GF-D8 (cell line): ENCODE results near the gene LAMA5.

Experiments
- DNase-seq: peaks from one replicate; lab custom pipeline; 2025; lab: John Stamatoyannopoulos, UW

LAMA5 gene

DNA sequence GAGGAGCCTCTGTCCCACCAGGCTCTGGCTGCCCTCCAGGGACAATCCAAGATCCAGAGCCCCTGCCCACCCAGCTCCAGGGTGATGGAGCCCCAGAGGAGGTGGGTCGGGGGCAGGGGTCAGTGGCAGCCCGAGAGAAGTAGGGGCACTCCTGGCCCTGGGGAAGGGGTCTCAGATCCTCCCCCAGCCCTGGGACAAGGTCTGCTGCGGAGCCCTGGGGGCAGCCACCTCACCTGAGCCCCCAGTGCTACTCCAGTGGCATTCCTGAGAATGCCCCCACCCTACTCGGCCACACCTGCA is 2.7 kb upstream of the LAMA5 start:
- no peak for DNase-seq

DNA sequence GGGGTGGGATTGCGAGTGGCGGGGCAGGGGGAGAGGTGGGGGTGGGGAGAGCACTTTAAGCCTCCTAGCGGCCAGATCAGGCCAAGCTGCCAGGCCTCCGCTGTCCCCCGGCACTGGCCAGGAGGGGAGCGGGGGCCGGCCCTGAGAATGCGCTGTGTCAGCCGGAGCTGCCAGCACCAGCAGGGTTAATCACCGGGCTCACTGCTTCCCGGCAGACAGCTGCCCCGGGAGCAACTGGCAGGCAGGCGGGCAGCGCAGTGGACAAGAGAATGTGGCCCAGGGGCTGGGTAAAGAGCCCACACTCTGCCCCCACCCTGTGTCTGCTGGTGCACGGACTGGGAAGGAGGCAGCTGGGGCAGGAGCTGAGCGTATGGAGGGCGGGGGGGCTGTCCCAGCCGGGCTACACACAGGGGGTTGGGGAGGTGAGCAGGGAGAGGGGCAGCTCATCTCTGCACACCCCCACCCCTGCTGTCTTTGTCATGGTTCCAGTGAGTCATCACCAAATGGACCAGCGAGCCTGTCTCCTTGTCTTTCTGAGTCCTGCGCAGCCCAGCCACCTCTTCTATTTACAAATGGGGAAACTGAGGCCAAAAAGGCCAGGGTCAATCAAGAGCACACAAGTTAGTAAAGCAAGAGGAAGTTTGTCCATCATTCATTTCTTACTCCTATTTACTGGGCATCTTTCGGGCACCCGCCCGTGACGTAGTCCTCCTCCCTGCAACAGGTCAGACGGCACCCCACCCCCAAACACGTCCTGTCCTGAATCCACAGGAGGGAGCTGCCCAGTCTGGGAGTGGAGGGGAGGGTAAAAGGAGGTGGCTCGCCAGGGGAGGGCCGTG is 2.1 kb upstream of the LAMA5 start:
- no peak for DNase-seq

DNA sequence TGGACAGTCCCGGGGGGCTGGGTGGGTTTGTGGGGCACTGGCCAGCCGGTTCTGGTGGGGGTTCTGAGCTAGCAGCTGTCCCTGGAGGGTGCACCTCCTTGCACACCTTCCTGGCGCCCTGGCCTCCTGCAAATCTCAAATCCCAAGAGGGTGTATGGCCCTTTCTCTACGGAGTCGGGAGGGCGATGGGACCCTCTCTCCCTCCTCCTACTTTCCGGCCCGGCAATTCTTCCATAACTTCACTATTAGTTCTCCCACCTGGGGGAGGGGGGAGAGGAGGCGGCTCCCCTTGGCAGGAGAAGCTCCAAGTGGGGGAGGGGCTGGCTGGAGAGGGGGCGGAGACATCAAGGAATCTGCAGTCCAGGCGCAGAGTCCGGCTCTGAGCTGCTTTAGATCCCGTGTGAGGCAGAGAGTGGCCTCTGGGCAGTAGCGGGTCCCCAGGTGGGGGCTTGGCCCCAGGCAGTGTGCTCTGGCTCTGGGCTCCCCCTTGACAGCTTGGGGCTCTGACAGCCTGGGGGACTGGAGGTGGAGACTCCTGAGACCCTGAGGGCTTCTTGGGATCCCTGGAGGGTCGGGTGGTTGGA is 1.4 kb upstream of the LAMA5 start:
- DNase-seq = no peak

DNA sequence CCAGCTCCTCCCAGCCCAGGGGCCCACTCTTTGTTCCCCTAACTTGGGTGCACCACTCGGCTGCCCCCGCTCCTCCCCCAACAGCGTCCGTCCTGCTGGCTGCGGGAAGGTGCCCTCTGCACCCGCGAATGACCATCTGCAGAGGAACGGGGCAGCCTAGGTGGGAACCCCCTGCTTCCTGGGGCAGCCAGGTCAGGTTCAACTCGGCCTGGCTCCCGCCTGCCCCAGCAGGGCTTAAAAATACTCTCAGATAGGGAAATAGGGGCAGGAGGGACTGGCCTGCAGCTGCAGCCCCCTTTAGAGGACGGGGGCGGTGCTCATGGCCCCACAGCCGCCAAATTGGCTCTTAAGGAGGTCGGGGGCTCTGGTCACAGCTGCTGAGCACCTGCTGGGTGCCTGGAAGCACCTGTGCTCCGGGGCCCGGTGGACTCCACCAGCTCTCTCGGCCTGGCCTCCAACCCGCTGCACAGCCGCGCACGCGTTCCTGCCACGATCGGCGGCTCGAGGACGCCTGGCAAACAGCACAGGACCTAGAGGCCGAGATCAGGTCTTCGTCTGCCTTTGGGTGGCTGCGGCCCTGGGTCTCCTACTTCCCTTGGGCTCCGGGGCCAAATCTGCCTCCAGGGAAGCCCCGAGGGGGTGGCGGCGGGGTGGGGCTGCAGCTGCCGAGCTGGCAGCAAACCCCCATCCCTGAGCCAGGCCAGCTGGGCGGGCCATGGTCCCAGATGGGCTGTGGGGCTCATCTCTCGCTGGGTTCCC is 700 bp upstream of the LAMA5 start:
- DNase-seq = no peak

DNA sequence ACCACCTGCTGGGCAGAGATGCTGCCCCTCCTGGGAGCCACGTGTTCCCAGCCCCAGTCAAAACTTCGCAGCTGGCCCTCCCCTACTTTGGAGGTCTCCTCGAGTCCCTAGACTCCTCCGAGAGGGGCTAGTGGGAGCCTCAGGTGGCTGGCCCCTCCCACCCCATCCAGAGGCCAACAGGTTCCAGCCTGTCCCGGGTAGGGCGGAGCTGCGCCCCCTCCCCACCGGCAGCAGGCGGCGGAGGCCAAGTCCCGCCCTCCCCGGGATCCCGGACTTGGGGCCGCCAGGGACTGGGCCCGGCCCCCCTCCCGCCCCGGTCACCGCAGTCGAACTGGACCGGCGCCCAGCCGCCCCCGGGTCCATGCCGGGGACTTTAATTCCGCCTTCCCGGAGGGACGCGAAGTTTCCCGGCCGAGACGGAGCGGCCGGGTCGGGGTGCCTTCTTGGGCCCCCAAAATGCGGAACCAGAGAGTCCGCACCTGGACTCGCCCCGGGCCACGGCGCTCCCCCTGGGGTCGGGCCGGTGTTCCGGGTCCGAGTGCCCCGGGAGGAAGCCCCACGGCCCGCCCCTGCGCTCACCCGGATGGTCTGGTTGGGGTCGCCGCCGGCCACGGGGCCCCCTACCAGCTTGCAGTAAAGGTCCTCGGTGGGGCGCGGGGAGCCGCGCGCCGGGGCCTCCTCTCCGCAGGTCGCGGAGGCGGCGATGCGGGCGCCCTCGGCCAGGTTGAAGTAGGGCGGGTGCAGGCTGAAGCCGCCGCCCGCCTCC is 559 bp downstream of the LAMA5 start:
- no peak for DNase-seq

DNA sequence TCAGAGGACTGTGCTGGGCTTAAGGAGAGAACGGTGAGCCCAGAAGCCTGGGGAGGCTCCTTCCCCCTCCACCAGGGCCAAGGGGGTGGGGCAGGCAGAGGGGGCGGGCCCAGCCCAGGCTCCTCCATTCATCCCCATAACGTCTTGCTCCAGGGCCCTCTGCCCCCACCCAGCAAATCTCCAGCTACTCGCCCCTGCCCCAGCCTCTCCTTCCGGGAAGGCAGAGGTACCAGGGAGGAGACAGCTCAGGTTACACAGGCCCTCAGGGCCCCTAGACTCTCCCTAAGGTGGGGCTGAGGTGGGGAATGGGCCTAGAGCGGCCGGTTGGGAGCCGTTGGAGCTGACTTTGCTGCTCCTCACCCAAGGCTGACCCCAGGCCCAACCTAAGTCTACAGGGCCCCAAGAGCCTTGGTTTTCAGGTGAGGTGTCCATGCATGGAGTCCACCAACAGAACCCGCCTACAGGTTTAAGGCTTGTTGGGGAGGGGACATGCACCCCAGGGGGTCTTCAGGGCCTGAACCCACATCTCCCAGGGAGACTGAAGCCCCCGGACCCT is 1.2 kb downstream of the LAMA5 start:
- no peak for DNase-seq

DNA sequence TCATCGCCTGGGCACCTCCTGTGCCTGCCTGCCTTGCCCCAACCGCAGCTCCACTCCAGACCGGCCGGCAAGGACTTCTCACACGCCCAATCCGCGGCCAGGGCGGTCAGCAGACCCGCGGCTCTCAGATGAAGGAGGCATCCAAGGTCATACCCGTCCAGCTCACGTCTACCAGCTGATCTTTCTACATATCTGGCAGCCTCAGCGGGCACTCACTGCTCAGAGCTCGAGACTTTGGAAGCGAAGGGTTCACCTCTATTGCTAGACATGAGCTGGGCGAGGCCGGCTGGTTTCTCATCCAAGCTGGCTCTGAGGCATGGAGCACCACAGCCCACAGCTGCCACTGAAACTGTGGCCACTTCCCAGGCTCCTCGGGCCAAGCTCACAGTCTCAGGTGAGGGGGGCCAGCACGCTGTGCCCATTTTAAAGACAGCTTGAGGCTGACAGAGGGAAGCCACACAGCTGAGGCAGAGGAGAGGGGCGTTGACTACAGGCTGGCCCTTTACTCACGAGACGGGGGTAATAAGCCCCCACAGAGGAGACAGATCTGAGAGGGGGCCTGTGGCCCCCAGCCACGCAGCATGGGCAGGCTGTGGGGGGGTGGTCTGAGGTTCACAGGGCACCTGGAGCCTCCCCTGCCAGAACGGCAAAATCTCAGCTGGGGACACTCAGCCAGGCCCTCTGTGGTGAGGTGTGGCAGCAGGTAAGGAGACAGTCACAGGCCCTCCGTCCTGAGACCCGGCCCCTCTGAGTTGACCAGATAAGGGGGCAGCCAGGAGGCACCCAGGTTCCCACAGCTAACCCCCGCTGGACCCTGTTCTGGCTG is 2.0 kb downstream of the LAMA5 start:
- DNase-seq = no peak

DNA sequence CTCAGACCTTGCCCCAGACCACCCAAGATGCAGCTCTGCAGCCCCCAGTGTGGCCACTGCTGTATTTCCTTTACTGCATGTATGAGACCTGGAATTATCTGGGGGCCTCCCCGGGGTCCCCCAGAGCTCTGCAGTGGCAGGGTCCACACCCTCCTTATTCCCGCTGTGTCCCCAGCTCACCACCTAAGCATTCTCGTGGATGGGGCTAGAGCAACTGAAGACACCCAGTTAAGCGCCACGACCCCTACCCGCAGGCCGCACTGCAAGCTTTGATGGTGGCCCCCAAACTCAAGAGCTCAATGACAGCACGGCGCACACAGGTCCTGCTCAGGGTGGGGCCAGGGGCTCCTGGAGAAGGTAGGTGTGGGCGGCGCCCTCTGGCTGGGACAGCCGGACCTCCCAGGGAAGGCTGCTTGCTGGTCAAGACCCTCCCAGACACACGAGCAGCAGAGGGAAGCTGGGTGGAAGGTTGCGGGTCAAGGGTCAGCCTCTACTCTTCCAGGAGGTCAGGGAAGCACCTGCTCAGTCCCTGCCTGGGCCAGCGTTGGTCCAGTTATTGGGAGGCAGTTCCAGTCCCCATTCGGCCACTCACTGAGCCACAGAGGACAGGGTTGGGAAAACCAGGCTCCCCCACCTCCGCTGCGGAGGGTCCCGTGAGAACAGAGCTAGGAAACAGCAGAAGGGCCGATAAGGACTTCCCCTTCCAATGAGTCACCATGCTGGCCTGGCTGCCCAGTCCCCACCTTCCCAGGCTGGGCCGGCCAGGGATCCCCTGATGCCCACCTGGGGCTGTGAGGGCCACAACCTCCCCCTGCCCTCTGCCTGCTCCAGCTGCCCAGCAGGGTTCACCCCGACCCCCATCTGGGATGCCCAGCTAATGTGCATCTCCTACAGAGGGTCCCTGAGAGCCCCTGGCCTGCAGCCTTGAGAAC is 2.9 kb downstream of the LAMA5 start:
- no peak for DNase-seq

DNA sequence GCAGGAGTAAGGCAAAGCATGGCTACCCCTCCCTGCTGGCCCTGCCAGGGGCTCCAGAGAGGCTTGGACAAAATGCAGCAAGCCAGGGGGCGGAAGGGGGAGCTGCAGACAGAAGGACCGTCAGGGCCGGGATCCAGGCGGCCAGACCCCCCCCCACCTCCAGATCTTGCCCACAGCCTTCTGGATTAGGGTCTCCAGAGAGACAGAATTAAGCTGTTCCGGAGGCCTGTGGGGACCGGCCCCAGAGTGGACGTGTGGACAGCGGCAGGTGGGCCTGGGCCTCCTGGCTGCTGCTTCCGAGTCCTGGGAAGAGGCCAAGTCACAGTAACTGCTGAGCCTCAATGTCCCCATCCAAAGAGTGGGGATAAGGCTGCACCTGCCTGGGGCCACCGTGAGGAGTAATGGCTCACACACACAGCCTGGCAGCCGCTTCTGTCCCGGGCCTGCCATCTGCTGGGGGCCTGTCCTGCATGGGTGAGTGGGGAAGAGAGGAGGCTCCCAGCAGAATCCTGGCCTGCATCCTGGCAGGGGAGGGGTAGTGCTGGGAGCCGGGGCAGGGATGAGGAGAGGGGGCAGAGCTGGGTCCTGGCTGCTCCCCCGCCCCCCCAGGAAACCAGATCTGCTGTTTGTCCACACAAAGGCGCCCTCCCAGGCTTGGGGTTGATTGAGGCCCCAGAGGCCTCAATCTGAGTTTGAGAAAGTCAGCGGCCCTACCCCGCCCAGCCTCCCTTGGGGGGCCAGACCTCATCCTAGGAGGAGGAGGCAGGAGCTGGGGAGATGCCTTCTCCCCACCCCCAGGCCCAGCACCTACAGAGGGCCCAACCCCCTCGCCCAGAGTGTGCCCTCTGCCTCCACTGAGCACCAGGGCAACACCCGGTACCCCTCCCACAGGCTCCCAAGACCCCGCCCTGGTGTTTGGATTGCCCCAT is 3.9 kb downstream of the LAMA5 start:
- no peak for DNase-seq

DNA sequence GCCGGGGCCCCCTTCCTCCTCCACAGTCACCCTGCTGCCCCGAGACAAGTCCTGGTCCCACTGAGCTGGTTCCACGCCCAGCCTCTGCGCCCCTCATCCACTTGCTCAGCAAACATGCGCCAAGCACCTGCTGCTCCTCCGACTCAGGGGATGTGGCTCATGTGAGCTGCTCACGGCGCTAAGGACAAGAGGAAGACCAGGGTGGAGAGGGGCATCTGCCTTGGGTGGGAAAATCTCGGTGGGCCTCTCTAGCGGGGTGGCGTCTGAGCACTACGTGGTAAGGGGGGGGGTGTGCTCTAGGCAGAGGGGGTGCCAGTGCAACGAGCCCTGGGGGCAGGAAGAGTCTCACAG is 4.5 kb downstream of the LAMA5 start:
- no peak for DNase-seq

DNA sequence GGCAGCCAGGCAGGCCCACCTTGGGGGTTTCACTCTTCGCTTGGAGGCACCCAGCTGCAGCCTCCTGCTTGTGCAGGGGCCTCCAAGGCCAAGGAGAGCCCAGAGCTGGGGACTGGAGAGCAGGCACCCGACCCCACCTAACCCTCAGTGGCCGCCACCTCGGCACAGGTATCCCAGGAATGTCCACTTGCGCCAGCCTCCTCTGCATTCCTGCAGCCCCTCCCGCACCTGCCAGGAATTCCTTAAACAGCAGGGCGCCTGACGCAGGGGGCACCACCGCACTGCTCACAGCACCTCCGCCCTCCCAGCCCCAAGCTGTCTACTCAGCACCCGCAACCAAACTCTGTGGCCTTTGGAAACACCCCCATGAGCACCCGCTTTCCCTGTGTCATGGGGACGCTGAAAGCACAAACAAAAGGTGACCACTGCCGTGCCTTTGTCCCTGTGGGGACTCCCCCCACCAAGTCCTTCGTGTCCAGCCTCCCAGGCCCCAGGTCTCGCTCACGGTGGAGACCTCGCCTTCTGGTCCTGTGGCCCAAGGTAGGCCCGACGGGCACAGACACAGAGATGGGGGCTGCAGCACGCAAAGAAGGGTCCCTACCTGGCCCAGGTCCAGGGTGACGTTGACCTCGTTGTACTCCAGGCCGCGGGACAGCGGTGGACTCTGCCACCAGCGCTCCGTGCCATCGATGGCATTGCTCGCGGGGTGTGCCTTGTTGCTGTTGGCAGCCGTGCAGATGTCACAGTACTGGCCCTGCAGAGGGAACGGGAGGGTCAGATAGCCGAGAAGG is 5.1 kb downstream of the LAMA5 start:
- DNase-seq = no peak

DNA sequence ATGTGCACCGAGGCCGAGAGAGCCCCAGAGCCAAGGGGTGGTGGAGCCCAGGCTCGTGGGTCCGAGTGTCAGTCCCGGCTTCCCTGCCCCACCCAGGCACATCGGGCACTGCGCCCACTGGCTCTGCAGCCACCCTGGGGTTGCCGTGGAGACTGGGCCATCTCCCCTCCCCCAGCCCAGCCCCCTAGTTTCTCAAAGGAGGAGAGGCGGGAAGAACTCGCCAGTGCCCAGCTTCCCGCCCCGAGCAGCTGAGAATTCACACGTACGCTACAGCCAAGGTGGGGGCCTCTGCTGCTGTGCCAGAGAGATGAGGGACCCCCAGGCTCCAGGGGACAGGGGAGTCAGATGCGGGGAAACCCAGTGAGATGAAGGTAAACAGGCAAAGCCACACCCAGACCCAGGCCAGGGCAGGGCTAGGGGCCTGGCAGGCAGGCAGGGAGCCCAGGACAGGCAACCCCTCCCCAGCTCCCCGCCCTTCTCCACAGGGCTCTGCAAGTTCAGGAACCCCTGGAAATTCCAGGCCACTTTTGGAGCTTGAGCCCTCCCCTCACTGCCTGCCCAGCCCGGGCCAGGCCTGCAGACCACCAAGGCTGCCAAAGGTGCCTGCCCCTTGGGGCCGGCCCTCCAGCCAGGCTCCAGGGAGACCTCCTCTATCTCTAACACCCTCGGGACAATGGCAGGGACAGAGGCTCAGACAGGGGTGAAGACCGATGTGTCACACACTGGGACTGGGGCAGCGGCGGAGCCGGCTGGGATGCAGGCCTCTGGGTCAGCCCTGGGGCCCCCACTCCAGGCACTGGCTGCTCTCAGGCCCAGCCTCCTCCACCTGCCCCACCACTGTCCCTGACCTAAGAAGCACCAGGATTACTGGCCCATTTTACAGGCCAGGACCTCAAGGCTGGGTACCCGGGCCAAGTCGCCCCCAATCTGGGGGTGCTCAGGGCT is 6.0 kb downstream of the LAMA5 start:
- DNase-seq = no peak

DNA sequence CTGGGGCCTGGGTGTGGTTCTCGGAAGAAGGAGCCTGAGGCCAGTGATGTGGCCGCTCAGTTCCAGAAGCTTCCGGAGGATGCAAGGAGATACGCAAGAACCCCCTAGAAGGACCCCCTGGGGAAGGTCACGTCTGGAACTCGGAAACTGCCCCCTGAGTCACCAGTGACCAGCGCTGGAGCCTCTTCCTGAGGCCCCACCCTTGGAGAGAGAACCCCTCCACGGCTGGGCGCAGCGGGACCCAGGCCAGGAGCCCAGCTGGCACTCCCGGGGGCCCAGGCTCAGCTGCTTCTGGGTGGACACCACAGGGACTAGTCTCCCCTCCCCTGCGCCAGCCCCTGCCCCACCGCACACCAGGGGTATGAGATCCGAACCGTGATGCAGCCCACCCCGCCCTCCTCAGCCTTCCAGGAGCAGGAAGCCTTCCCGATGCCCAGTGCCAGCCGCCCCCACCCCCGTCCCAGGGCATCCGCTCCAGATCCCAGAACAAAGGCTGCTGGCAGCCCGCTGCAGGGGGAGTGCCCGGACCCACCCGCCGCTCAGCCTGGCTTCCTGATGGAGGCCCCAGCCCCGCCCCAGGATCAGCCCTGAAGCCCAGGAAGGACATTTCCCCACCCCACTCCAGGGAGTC is 7.5 kb downstream of the LAMA5 start:
- no peak for DNase-seq

DNA sequence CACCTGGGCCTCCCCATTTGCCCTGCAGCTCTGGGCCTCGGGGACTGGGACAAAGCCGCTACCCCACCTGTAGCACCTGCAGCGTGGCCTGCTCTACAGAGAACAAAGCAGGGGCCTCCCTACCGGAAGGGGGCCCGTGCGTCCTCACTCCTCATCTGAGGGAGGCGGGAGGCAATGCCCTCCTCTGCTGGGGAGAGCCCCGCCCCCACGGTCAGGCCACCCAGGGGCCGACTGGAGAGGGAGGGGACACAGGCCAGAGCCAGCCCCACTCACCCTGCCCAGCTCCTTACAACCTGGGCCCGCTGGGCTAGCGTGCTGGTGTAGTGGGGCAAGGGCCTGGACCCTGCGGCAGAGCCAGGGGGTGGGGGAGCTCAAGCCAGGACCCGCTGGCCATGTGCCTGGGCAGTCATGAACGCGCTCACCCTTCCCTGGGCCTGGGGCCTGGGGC is 8.0 kb downstream of the LAMA5 start:
- DNase-seq = no peak

DNA sequence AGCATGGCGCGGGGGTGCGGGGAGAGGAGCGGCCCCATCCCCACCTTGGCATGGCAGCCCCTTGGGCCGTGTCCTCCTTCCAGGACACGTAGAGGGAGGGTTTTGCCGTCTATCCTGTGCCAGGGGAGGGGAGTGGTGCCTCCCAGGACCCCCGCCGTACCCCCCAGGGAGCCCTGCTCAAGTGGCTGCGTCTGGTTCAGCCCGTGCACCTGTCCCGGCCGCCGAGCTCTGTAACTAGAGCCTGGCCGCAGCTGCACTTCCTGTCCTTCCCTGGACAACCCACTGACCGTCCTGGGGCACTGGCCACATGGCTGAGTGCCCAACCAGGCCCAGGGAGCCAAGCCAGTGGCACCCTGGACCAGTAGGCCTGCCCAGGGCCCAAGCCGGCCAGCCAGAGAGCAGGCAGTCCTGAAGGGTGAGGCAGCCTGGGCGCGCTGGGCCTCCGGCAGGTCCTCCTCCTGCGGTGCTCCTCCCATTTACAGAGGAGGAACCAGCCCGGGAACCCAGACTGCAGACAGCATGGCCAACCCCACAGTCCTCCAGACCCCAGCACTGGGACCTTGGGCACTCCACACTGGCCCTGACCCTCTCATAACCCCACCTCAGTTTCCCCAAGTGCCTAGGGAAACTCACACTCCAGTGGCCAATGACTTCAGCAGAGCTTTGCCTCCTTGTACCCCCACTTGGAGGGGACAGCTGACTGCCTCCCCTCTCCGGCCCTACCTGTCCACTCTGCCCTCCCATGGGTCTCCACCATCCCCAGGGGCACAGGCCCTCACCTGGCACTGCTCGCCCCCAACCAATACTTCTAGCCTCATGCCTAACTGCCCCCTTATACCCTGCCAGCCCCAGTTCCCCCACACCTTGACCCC is 8.7 kb downstream of the LAMA5 start:
- DNase-seq = no peak

DNA sequence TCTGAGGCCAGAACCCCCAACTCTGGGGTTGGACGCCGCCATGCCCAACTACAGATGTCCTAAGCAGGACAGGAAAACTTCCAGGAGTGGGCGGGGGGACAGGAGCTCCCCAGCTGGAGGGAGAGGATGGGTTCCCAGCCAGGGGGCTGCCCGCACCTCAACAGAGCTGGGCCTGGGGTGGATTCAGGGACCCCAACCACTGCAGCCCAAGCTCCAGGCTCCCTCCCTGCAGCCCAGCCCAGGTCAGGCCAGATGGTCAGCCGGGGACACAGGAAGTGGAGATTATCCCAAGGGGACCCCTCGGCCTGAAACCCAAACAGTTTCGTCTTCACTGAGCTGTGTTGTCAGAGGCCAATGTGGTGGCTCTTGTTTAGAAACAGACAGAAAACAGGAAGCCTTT is 9.4 kb downstream of the LAMA5 start:
- DNase-seq = no peak
